ENCODE data around the gene DCAF8. TPM values are rescaled to one million over a fixed set of nuclear protein-coding genes. Genes with fewer than 3 reads are reported as not detected.

DCAF8 gene
- total and polyA plus RNA-seq, 2 donors from 2014 or later, result 69.6 to 136 TPM

DNA sequence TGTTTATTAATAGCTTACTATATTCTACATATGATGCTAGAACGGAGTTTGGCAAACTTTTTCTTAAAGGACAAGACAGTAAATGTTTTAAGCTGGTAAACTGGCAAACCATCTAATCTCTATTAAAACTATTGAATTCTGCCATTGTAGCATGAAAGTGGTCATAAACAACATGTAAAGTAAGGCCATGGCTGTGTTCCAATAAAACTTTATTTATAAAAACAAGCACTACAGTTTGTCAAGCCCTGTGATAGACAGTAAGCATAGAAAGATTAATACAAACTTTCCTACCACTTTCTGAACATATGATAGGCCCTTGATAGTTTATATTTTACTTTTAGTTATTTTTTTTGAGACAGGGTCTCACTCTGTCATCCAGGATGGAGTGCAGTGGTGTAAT, 34.8 kb downstream of the DCAF8 start:
- no peaks in the 10 kb centered on the region for H3K27me3 ChIP-seq (ENCODE audit: control insufficient read depth, insufficient read depth, low read length)
- H3K4me1 ChIP-seq (ENCODE audit: control insufficient read depth in 2 of 3, insufficient read depth in 2 of 3, low read depth in 1 of 3, low read length in 3 of 3), result no peaks in the 10 kb centered on the region
- H3K4me3 ChIP-seq (ENCODE audit: low read length in 3 of 3), result no peak overlapping the region
- H3K9ac ChIP-seq (ENCODE audit: low read length in 3 of 3), result no peak overlapping the region
- H3K9me3 ChIP-seq (ENCODE audit: control insufficient read depth in 2 of 3, insufficient read depth in 1 of 3, low read length in 3 of 3), result no peaks in the 10 kb centered on the region
- intact Hi-C loops (cut with DNase I), result no loop called here
- H3K27ac ChIP-seq (ENCODE audit: low read depth in 2 of 2, low read length in 2 of 2), result no peak overlapping the region
- TF ChIP-seq, protein P1, sequence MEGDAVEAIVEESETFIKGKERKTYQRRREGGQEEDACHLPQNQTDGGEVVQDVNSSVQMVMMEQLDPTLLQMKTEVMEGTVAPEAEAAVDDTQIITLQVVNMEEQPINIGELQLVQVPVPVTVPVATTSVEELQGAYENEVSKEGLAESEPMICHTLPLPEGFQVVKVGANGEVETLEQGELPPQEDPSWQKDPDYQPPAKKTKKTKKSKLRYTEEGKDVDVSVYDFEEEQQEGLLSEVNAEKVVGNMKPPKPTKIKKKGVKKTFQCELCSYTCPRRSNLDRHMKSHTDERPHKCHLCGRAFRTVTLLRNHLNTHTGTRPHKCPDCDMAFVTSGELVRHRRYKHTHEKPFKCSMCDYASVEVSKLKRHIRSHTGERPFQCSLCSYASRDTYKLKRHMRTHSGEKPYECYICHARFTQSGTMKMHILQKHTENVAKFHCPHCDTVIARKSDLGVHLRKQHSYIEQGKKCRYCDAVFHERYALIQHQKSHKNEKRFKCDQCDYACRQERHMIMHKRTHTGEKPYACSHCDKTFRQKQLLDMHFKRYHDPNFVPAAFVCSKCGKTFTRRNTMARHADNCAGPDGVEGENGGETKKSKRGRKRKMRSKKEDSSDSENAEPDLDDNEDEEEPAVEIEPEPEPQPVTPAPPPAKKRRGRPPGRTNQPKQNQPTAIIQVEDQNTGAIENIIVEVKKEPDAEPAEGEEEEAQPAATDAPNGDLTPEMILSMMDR (IDR thresholded peaks at IDR 0.05; ENCODE audit: borderline replicate concordance, extremely low read depth, insufficient read depth), result no peak
- FAIRE-seq (no peak), DNase-seq (no peak)
- H3K36me3 ChIP-seq (ENCODE audit: control insufficient read depth in 2 of 3, insufficient read depth in 3 of 3, low read length in 3 of 3), result peaks cover 24 to 86% (median 46%) of the 10 kb centered on the region in 3 donors

DNA sequence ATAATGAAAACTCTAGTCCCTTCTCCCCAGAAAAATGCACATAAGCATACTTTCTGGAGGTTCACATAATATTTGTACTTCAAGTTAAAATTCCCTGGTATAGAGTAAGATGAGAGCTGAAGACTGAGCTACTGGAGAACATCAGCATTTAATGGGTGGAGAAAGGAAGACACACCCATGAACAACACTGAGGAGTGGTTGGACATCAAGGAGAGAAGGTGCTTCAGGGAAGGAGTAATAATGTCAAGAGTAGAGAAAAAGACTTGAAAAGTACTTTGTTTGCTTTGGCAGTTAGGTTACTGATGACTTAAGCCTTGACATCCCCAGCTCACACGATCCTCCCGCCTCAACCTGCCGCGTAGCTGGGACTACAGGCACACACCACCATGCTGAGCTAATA, 35.3 kb downstream of the DCAF8 start:
- TF ChIP-seq, protein P1 (IDR thresholded peaks at IDR 0.05; ENCODE audit: borderline replicate concordance, extremely low read depth, insufficient read depth), result no peak
- Histone ChIP-seq H3K9ac (ENCODE audit: low read length in 3 of 3) (no peak overlapping the region), H3K36me3 (ENCODE audit: control insufficient read depth in 2 of 3, insufficient read depth in 3 of 3, low read length in 3 of 3) (peaks cover 27 to 91% (median 50%) of the 10 kb centered on the region in 3 donors), H3K4me3 (ENCODE audit: low read length in 3 of 3) (no peak overlapping the region), H3K9me3 (ENCODE audit: control insufficient read depth in 2 of 3, insufficient read depth in 1 of 3, low read length in 3 of 3) (no peaks in the 10 kb centered on the region), H3K4me1 (ENCODE audit: control insufficient read depth in 2 of 3, insufficient read depth in 2 of 3, low read depth in 1 of 3, low read length in 3 of 3) (no peaks in the 10 kb centered on the region), H3K27ac (ENCODE audit: low read depth in 2 of 2, low read length in 2 of 2) (no peak overlapping the region), H3K27me3 (ENCODE audit: control insufficient read depth, insufficient read depth, low read length) (no peaks in the 10 kb centered on the region)
- no peak for FAIRE-seq
- no peak for DNase-seq
- intact Hi-C loops (cut with DNase I), result no loop called here

DNA sequence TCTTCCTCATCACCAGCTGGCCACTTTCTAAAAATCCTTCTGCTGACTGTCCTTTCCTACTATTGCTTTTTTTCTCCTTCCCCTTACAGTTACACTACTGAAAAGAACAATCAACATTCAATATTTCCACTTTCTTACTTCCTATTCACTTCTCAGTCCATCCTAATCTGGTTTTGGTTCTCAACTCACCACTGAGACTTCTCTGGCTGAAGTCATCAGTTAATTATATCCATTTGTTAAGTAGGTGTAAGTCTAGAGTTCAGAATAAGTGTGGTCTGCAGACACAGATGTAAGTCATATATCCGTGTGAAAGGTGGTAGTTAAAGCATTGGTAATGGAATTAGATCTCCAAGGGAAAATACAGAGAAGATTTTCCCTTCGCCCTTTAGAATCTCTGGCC, 35.7 kb downstream of the DCAF8 start:
- TF ChIP-seq, protein P1 (IDR thresholded peaks at IDR 0.05; ENCODE audit: borderline replicate concordance, extremely low read depth, insufficient read depth), result no peak
- H3K27me3 ChIP-seq (ENCODE audit: control insufficient read depth, insufficient read depth, low read length), result no peaks in the 10 kb centered on the region
- peaks cover 27 to 94% (median 47%) of the 10 kb centered on the region in 3 donors for H3K36me3 ChIP-seq (ENCODE audit: control insufficient read depth in 2 of 3, insufficient read depth in 3 of 3, low read length in 3 of 3)
- H3K4me1 ChIP-seq (ENCODE audit: control insufficient read depth in 2 of 3, insufficient read depth in 2 of 3, low read depth in 1 of 3, low read length in 3 of 3), result no peaks in the 10 kb centered on the region
- intact Hi-C loops (cut with DNase I), result no loop called here
- FAIRE-seq, result no peak
- H3K9ac ChIP-seq (ENCODE audit: low read length in 3 of 3), result no peak overlapping the region
- H3K9me3 ChIP-seq (ENCODE audit: control insufficient read depth in 2 of 3, insufficient read depth in 1 of 3, low read length in 3 of 3), result no peaks in the 10 kb centered on the region
- DNase-seq, result no peak
- H3K27ac ChIP-seq (ENCODE audit: low read depth in 2 of 2, low read length in 2 of 2), result no peak overlapping the region
- no peak overlapping the region for H3K4me3 ChIP-seq (ENCODE audit: low read length in 3 of 3)

DNA sequence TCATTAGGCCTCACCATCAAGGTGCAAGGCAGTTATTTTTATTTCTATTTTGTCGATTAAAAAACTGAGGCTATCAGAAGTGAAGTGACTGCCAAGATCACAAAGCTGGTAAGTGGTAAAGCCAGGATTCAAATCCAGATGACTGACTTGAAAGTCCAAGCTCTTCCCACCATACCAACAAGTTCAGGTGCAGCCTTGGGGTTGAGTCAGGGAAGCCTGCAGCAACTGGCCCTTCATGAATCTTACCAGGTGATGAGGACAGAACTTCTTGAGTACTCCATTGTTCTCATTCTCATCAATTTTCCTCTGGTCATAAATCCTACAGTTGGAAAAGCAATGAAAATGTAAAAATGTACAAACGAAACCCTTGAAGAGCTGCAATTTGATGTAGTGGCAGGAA, 37.0 kb downstream of the DCAF8 start:
- Histone ChIP-seq H3K9ac (ENCODE audit: low read length in 3 of 3) (no peak overlapping the region), H3K4me3 (ENCODE audit: low read length in 3 of 3) (no peak overlapping the region), H3K4me1 (ENCODE audit: control insufficient read depth in 2 of 3, insufficient read depth in 2 of 3, low read depth in 1 of 3, low read length in 3 of 3) (peaks cover 0 to under 1% (median 0%) of the 10 kb centered on the region in 3 donors), H3K36me3 (ENCODE audit: control insufficient read depth in 2 of 3, insufficient read depth in 3 of 3, low read length in 3 of 3) (peaks cover 24 to 94% (median 54%) of the 10 kb centered on the region in 3 donors), H3K9me3 (ENCODE audit: control insufficient read depth in 2 of 3, insufficient read depth in 1 of 3, low read length in 3 of 3) (no peaks in the 10 kb centered on the region), H3K27me3 (ENCODE audit: control insufficient read depth, insufficient read depth, low read length) (no peaks in the 10 kb centered on the region), H3K27ac (ENCODE audit: low read depth in 2 of 2, low read length in 2 of 2) (no peak overlapping the region)
- FAIRE-seq (no peak), DNase-seq (no peak)
- TF ChIP-seq, protein P1 (IDR thresholded peaks at IDR 0.05; ENCODE audit: borderline replicate concordance, extremely low read depth, insufficient read depth), result no peak
- intact Hi-C loops (cut with DNase I), result no loop called here

All from kidney (tissue), 14 donors.